Psoas muscle (tissue), 8 donors: Measurements from ENCODE around the gene VWA8. TPM values are rescaled to one million over a fixed set of nuclear protein-coding genes. Genes with fewer than 3 reads are reported as not detected.
"Not testable (repeated sequence)": the region's sequence is repeated elsewhere in the genome, so short reads cannot be mapped to it uniquely, and the experiment has no call there.

Experiments
- ATAC-seq, 4 donors: fragments of 200-7000 bp; cut with Tn5 transposase; one replicate each; pipeline ENCODE4 v1.9.1; 2020; ENCODE audit warnings: moderate library complexity in 3 of 4, mild to moderate bottlenecking in 2 of 4
- DNase-seq, 2 donors: peaks; one replicate each; pipeline ENCODE4 v3.0.0-alpha.2; 2020
- H3K27ac ChIP-seq: fragments of 200-600 bp; one replicate; pipeline ENCODE4 v1.8.0; 2022
- H3K27me3 ChIP-seq, 3 donors: fragments of 200-600 bp in 1 of 3; one replicate each; pipeline versions ENCODE4 v1.6.1 to v1.8.0; 2013 to 2022; ENCODE audit warnings: low read length in 2 of 3, mild to moderate bottlenecking in 2 of 3, moderate library complexity in 1 of 3; ENCODE audit not compliant: insufficient read depth in 3 of 3
- H3K36me3 ChIP-seq, 2 donors: fragments of 200-600 bp in 1 of 2; one replicate each; pipeline versions ENCODE4 v1.6.1 to v1.8.0; 2013 to 2022; ENCODE audit warnings: low read depth in 1 of 2, mild to moderate bottlenecking in 1 of 2, moderate library complexity in 1 of 2; ENCODE audit not compliant: insufficient read depth in 1 of 2
- H3K4me1 ChIP-seq: fragments of 200-600 bp; one replicate; pipeline ENCODE4 v1.8.0; 2022
- H3K4me3 ChIP-seq: fragments of 200-600 bp; one replicate; pipeline ENCODE4 v1.8.0; 2022; ENCODE audit warnings: mild to moderate bottlenecking
- H3K9me3 ChIP-seq: fragments of 200-600 bp; one replicate; pipeline ENCODE4 v1.8.0; 2022
- CTCF ChIP-seq: fragments of 200-600 bp; IDR thresholded peaks from one replicate; pipeline ENCODE4 v1.8.0; 2022; ENCODE audit warnings: antibody characterized with exemption
- WGBS, 3 donors: extraction: QIAGEN DNeasy Blood & Tissue Kit; methylation state at CpG; one replicate each; pipeline versions ENCODE4 v1.1.6 to v1.1.7; 2013; 5-methylcytosine and 5-hydroxymethylcytosine counted together
- intact Hi-C, 2 donors: fragments of 100-400 bp; cut with DNase I; formaldehyde crosslinking; loops; one replicate each; pipeline versions ENCODE4 v1.11.0 to v1.14.2; 2022
- polyA plus RNA-seq, 3 donors: library from polyadenylated mRNA; stranded (reverse); fragments of 200-250 nt; gene quantifications; one replicate each; pipeline ENCODE4 v1.2.3, GENCODE V29; 2013
- total RNA-seq, 4 donors: library from RNA; stranded (reverse); fragmentation: NEBNext Ultra II Directional in 2 of 4; extraction: Animal tissue kit (Norgen Biotek cat#: 25700) in 2 of 4; gene quantifications; one replicate each; pipeline versions ENCODE4 v1.2.1 to v1.2.4, GENCODE V29; 2021 to 2023
- donor health status: healthy with polysubstance abuse.
- donor health status: DM: no; HTN: no; CAD: no; lungs with moderate emphysema.
- donor health status: Bipolar disorder and iron deficiency.
- donor health status: healthy.
- donor health status: DM: yes; HTN: yes; CAD: no.
- donor health status: DM: no; HTN: no; CAD: no.
- donor health status: DM: no; HTN: no; CAD: no.
- donor health status: DM: yes; HTN: yes; CAD: no.

Gene VWA8
- total and polyA plus RNA-seq, 7 donors, result 8.6 to 50.5 (median 30.1) TPM

GRCh38 chr13:41842036-41842620 is 118.8 kb downstream of the VWA8 start:
- 78 to 80% (median 79%) methylated on average over 2 of the region's 2 CpGs for WGBS, 3 donors
- H3K27ac ChIP-seq, result no peak overlapping the region
- no peak for TF ChIP-seq CTCF
- no peaks in the 10 kb centered on the region for H3K4me1 ChIP-seq
- ATAC-seq (no peak), DNase-seq (no peak)
- H3K36me3 ChIP-seq, result no peaks in the 10 kb centered on the region
- intact Hi-C loops, result no loop called here
- H3K27me3 ChIP-seq, result no peaks in the 10 kb centered on the region
- H3K4me3 ChIP-seq, result no peak overlapping the region
- no peaks in the 10 kb centered on the region for H3K9me3 ChIP-seq

- H3K4me3 ChIP-seq, result no peak overlapping the region
- H3K27me3 ChIP-seq, result no peaks in the 10 kb centered on the region
- DNase-seq (no peak), ATAC-seq (no peak)
- no peaks in the 10 kb centered on the region for H3K4me1 ChIP-seq
- H3K36me3 ChIP-seq, result peaks cover 0 to 9% of the 10 kb centered on the region in 2 donors
- no peak for TF ChIP-seq CTCF
- 53 to 69% (median 65%) methylated on average over 2 of the region's 2 CpGs for WGBS, 3 donors
- intact Hi-C loops, result no loop called here
- H3K27ac ChIP-seq, result no peak overlapping the region
- no peaks in the 10 kb centered on the region for H3K9me3 ChIP-seq
Measured at GRCh38 chr13:41837629-41838028, 123.3 kb downstream of the VWA8 start.

GRCh38 chr13:41835871-41836270 is 125.0 kb downstream of the VWA8 start:
- Histone ChIP-seq H3K27me3 (no peaks in the 10 kb centered on the region), H3K36me3 (peaks cover 0 to 15% of the 10 kb centered on the region in 2 donors), H3K9me3 (no peaks in the 10 kb centered on the region), H3K27ac (no peak overlapping the region), H3K4me1 (no peaks in the 10 kb centered on the region), H3K4me3 (no peak overlapping the region)
- no peak for TF ChIP-seq CTCF
- no peak for ATAC-seq
- 66 to 89% (median 86%) methylated on average over 2 of the region's 2 CpGs for WGBS, 3 donors
- intact Hi-C loops, result no loop called here
- DNase-seq, result no peak

GRCh38 chr13:41834697-41835096 is 126.2 kb downstream of the VWA8 start:
- WGBS, 3 donors, result 93 to 95% (median 94%) methylated on average over 3 of the region's 3 CpGs
- not testable (repeated sequence) for DNase-seq

GRCh38 chr13:41833831-41834230 is 127.1 kb downstream of the VWA8 start:
- intact Hi-C loops, result no loop called here
- no peak for ATAC-seq
- TF ChIP-seq CTCF, result no peak
- H3K4me3 ChIP-seq, result no peak overlapping the region
- DNase-seq, result no peak
- H3K36me3 ChIP-seq, result peaks cover 0 to 21% of the 10 kb centered on the region in 2 donors
- H3K9me3 ChIP-seq, result no peaks in the 10 kb centered on the region
- H3K4me1 ChIP-seq, result no peaks in the 10 kb centered on the region
- no peak overlapping the region for H3K27ac ChIP-seq
- H3K27me3 ChIP-seq, result no peaks in the 10 kb centered on the region

More at GRCh38 chr13:41834697-41835096, 126.2 kb downstream of the VWA8 start:
- peaks cover 0 to 21% of the 10 kb centered on the region in 2 donors for H3K36me3 ChIP-seq
- H3K4me3 ChIP-seq, ATAC-seq, H3K27ac ChIP-seq, intact Hi-C loops, H3K4me1 ChIP-seq, H3K9me3 ChIP-seq, H3K27me3 ChIP-seq: not testable (repeated sequence)
